H1 (cell line): ENCODE results near the gene PPP3R2. TPM values are rescaled to one million over a fixed set of nuclear protein-coding genes. Genes with fewer than 3 reads are reported as not detected.

Experiments
- CTCF ChIA-PET: fragments of 300-600 bp; sonication (Branson Sonifier 250); formaldehyde crosslinking; loops from one replicate; lab custom pipeline; 2021; ENCODE audit not compliant: partially characterized antibody; lab: Charles Lee
- POLR2A ChIA-PET: fragments of 300-600 bp; sonication (Branson Sonifier 250); formaldehyde crosslinking; loops from one replicate; lab custom pipeline; 2021; ENCODE audit warnings: inconsistent platforms; ENCODE audit not compliant: partially characterized antibody; lab: Charles Lee
- DNase-seq, 2 experiments: peaks; one replicate each; pipeline versions ENCODE4 v3.0.0 to v3.0.0-alpha.2; 2010 to 2022; ENCODE audit warnings: low spot score in 2 of 2, low read depth in 1 of 2, mixed read lengths in 1 of 2
- FAIRE-seq: peaks from 2 replicates; lab custom pipeline; 2011; peaks lifted over from hg19 to GRCh38; lab: Jason Lieb, UNC
- H2AFZ ChIP-seq: 2 replicates; pipeline ENCODE4 v1.8.1; 2012; ENCODE audit warnings: low read length, inconsistent platforms
- H2AK5ac ChIP-seq: 2 replicates; pipeline ENCODE4 v1.6.1; 2013; ENCODE audit warnings: low read depth, low read length
- H2BK120ac ChIP-seq: replicated peaks from 2 replicates; pipeline ENCODE3; 2013; ENCODE audit warnings: low read depth, low read length, inconsistent platforms
- H2BK12ac ChIP-seq: 2 replicates; pipeline ENCODE4 v1.6.1; 2013; ENCODE audit warnings: low read depth, low read length
- H2BK15ac ChIP-seq: 2 replicates; pipeline ENCODE4 v1.6.1; 2013; ENCODE audit warnings: low read length
- H2BK20ac ChIP-seq: 2 replicates; pipeline ENCODE4 v1.6.1; 2013; ENCODE audit warnings: low read length
- H2BK5ac ChIP-seq: 2 replicates; pipeline ENCODE4 v1.6.1; 2013; ENCODE audit warnings: low read depth, low read length
- H3K14ac ChIP-seq: 2 replicates; pipeline ENCODE4 v1.6.1; 2013; ENCODE audit warnings: inconsistent platforms; ENCODE audit not compliant: insufficient read length
- H3K18ac ChIP-seq: 2 replicates; pipeline ENCODE4 v1.6.1; 2013; ENCODE audit warnings: low read length; ENCODE audit errors: extremely low read depth
- H3K23ac ChIP-seq: 2 replicates; pipeline ENCODE4 v1.6.1; 2013; ENCODE audit warnings: inconsistent platforms; ENCODE audit not compliant: insufficient read length
- H3K23me2 ChIP-seq: 2 replicates; pipeline ENCODE4 v1.6.1; 2013; ENCODE audit warnings: low read depth, low read length
- H3K27ac ChIP-seq: 2 replicates; pipeline ENCODE4 v1.6.1; 2011; ENCODE audit warnings: low read depth, low read length, inconsistent platforms
- H3K27me3 ChIP-seq, 4 experiments: replicated peaks in 1 of 4; 1 replicate in 1 of 4; 2 replicates in 3 of 4; pipeline versions ENCODE4 v1.6.1 to v1.8.1; 2011 to 2013; ENCODE audit warnings: low read length in 3 of 4, mild to moderate bottlenecking in 3 of 4, inconsistent platforms in 2 of 4, mixed read lengths in 2 of 4, moderate library complexity in 1 of 4; ENCODE audit not compliant: control insufficient read depth in 3 of 4, insufficient read depth in 3 of 4; ENCODE audit errors: extremely low read depth in 1 of 4
- H3K36me3 ChIP-seq, 4 experiments: 2 replicates each; pipeline versions ENCODE4 v1.6.1 to v1.8.1; 2011 to 2013; ENCODE audit warnings: mild to moderate bottlenecking in 4 of 4, low read length in 3 of 4, moderate library complexity in 2 of 4, control low read depth in 1 of 4, inconsistent platforms in 1 of 4; ENCODE audit not compliant: insufficient read depth in 4 of 4, control insufficient read depth in 2 of 4
- H3K4ac ChIP-seq: replicated peaks from 2 replicates; pipeline ENCODE3; 2013; ENCODE audit warnings: low read length, low read depth, mixed read lengths, inconsistent platforms; ENCODE audit not compliant: insufficient read length
- H3K4me1 ChIP-seq, 4 experiments: replicated peaks in 1 of 4; 1 replicate in 1 of 4; 2 replicates in 3 of 4; pipeline versions ENCODE4 v1.6.1 to v1.8.1; 2011 to 2013; ENCODE audit warnings: low read length in 3 of 4, inconsistent platforms in 2 of 4, mixed read lengths in 1 of 4; ENCODE audit not compliant: insufficient read depth in 4 of 4, control insufficient read depth in 3 of 4
- H3K4me2 ChIP-seq, 2 experiments: 2 replicates each; pipeline versions ENCODE4 v1.6.1 to v1.8.1; 2011 to 2013; ENCODE audit warnings: low read depth in 2 of 2, low read length in 2 of 2, control low read depth in 1 of 2, inconsistent platforms in 1 of 2, mild to moderate bottlenecking in 1 of 2; ENCODE audit not compliant: insufficient read depth in 1 of 2
- H3K4me3 ChIP-seq, 4 experiments: fragments of 200-600, 300-600 bp in 1 of 4; sonication (generic), shearing (Covaris generic), sonication (Bioruptor Twin) in 1 of 4; 2 replicates each; pipeline versions ENCODE4 v1.5.1 to v1.8.1; 2011 to 2016; ENCODE audit warnings: low read length in 4 of 4, low read depth in 3 of 4, control low read depth in 2 of 4, inconsistent platforms in 2 of 4, mild to moderate bottlenecking in 2 of 4, mixed read lengths in 1 of 4, moderate library complexity in 1 of 4; ENCODE audit not compliant: insufficient read depth in 2 of 4; ENCODE audit errors: extremely low read depth in 1 of 4
- H3K56ac ChIP-seq: replicated peaks from 2 replicates; pipeline ENCODE3; 2013; ENCODE audit warnings: low read depth, mild to moderate bottlenecking, mixed read lengths, low read length, inconsistent platforms; ENCODE audit not compliant: insufficient read length
- H3K79me1 ChIP-seq: 2 replicates; pipeline ENCODE4 v1.6.1; 2013; ENCODE audit warnings: low read depth, low read length, control low read depth
- H3K79me2 ChIP-seq, 2 experiments: 2 replicates each; pipeline versions ENCODE4 v1.6.1 to v1.8.1; 2012 to 2013; ENCODE audit warnings: low read length in 2 of 2, mild to moderate bottlenecking in 2 of 2, inconsistent platforms in 1 of 2; ENCODE audit not compliant: insufficient read depth in 2 of 2, control insufficient read depth in 1 of 2
- H3K9ac ChIP-seq, 4 experiments: replicated peaks in 1 of 4; 1 replicate in 1 of 4; 2 replicates in 3 of 4; pipeline versions ENCODE4 v1.6.1 to v1.8.1; 2011 to 2013; ENCODE audit warnings: low read depth in 3 of 4, low read length in 3 of 4, control low read depth in 2 of 4, mild to moderate bottlenecking in 2 of 4, moderate library complexity in 2 of 4, inconsistent platforms in 1 of 4; ENCODE audit errors: extremely low read depth in 1 of 4
- H3K9me3 ChIP-seq, 2 experiments: 2 replicates each; pipeline versions ENCODE4 v1.6.1 to v1.8.1; 2012 to 2013; ENCODE audit warnings: mild to moderate bottlenecking in 2 of 2, moderate library complexity in 2 of 2, control low read depth in 1 of 2, inconsistent platforms in 1 of 2, low read depth in 1 of 2, low read length in 1 of 2, mixed read lengths in 1 of 2; ENCODE audit not compliant: insufficient read depth in 2 of 2
- H4K20me1 ChIP-seq, 2 experiments: replicated peaks in 1 of 2; 2 replicates each; pipeline versions ENCODE3 to v1.8.1; 2011 to 2013; ENCODE audit warnings: inconsistent platforms in 2 of 2, low read length in 2 of 2, mild to moderate bottlenecking in 1 of 2; ENCODE audit not compliant: insufficient read depth in 2 of 2, control insufficient read depth in 1 of 2
- H4K5ac ChIP-seq: 2 replicates; pipeline ENCODE4 v1.6.1; 2013; ENCODE audit warnings: low read length, low read depth, mixed read lengths, inconsistent platforms; ENCODE audit not compliant: insufficient read length
- H4K8ac ChIP-seq: 2 replicates; pipeline ENCODE4 v1.8.0; 2013; ENCODE audit warnings: mild to moderate bottlenecking, moderate library complexity, low read length, inconsistent platforms; ENCODE audit not compliant: insufficient read depth; ENCODE audit errors: extremely low read depth
- H4K91ac ChIP-seq: replicated peaks from 2 replicates; pipeline ENCODE3; 2013; ENCODE audit warnings: low read length, mixed read lengths, inconsistent platforms; ENCODE audit not compliant: insufficient read length
- EGR1 ChIP-seq: IDR thresholded peaks from 2 replicates; pipeline ENCODE4 v1.6.1; 2011; ENCODE audit warnings: low read depth, low read length, borderline replicate concordance
- FOSL1 ChIP-seq: IDR thresholded peaks from 2 replicates; pipeline ENCODE4 v1.6.1; 2011; ENCODE audit warnings: mild to moderate bottlenecking, low read depth, low read length, moderate library complexity; ENCODE audit not compliant: insufficient read depth
- GABPA ChIP-seq: IDR thresholded peaks from 2 replicates; pipeline ENCODE4 v1.6.1; 2011; ENCODE audit warnings: mild to moderate bottlenecking, low read length, moderate library complexity, borderline replicate concordance; ENCODE audit not compliant: insufficient read depth
- SP2 ChIP-seq: IDR thresholded peaks from 2 replicates; pipeline ENCODE4 v1.6.1; 2012; ENCODE audit warnings: mild to moderate bottlenecking, low read length, inconsistent platforms
- WGBS, 2 experiments: shearing (Covaris generic) in 1 of 2; methylation state at CpG; one replicate each; pipeline versions ENCODE4 v1.1.6 to v1.1.7; 2013 to 2015; ENCODE audit warnings: low lambda C conversion rate in 2 of 2, mixed read lengths in 2 of 2, inconsistent platforms in 1 of 2, low coverage in 1 of 2, missing lambda C conversion rate in 1 of 2; ENCODE audit not compliant: insufficient replicate concordance in 2 of 2, insufficient coverage in 1 of 2, insufficient read length in 1 of 2; ENCODE audit errors: extremely low coverage in 1 of 2, missing lambda C conversion rate in 1 of 2; 5-methylcytosine and 5-hydroxymethylcytosine counted together
- polyA plus RNA-seq, 7 experiments: library from polyadenylated mRNA; depleted of rRNA in 3 of 7; stranded (reverse) in 5 of 7; unstranded in 2 of 7; fragments of >200 nt in 5 of 7; fragments of 200-250 nt in 2 of 7; gene quantifications; 1 replicate in 5 of 7; 2 replicates in 1 of 7; 4 replicates in 1 of 7; pipeline versions ENCODE4 v1.2.1 to v1.2.3, GENCODE V29; 2011 to 2013; ENCODE audit warnings: missing spikeins in 2 of 7, mixed read lengths in 2 of 7
- total RNA-seq: library from RNA; stranded (reverse); fragmentation: NEBNext Ultra II Directional; extraction: Animal tissue kit (Norgen Biotek cat#: 25700); gene quantifications from 2 replicates; pipeline ENCODE4 v1.2.1, GENCODE V29; 2021

The PPP3R2 gene
- total and polyA plus RNA-seq, 2 of the 8 experiments (the other 6 are each of a cell fraction or from before 2014, with no cell fraction given): not detected

DNA sequence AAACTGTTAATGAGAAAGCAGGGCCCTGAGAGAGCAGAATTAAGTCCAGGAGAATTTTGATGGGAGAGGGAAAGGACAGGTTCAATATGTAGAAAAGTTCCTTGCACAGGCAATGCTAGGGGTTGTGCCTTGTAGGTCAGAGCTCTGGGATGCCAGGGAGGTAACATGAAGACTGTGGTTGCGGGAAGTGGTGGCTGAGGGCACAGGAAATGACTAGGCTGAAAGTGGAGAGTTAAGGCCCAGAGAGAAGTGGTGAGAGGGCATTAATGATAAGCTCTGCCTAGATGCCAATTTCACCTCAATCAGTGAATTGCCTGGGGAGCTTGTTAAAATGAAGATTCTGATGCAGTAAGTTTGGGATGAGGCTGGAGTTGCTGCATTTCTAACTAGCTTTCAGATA lies 31.5 kb upstream of the PPP3R2 start:
- Histone ChIP-seq H2BK15ac (no peak overlapping the region), H3K4me3 (no peak overlapping the region), H3K4ac (no peak overlapping the region), H3K27ac (no peak overlapping the region), H3K36me3 (no peaks in the 10 kb centered on the region), H3K9me3 (no peaks in the 10 kb centered on the region), H3K14ac (no peak overlapping the region), H2BK12ac (no peak overlapping the region), H3K79me1 (no peaks in the 10 kb centered on the region), H3K23ac (no peak overlapping the region), H2BK5ac (no peak overlapping the region), H4K8ac (no peak overlapping the region), H3K23me2 (no peaks in the 10 kb centered on the region), H3K79me2 (no peaks in the 10 kb centered on the region), H2AK5ac (no peak overlapping the region), H3K9ac (no peak overlapping the region), H4K20me1 (no peaks in the 10 kb centered on the region), H3K18ac (no peak overlapping the region), H3K27me3 (no peaks in the 10 kb centered on the region), H2AFZ (no peak overlapping the region), H3K4me2 (no peak overlapping the region), H2BK20ac (no peak overlapping the region), H2BK120ac (no peak overlapping the region), H4K5ac (no peak overlapping the region), H3K4me1 (no peaks in the 10 kb centered on the region), H3K56ac (no peak overlapping the region), H4K91ac (no peak overlapping the region)
- ChIA-PET CTCF (interaction anchor here (1.1 kb wide), 1 partner anchor 25 kb away, joined by 3 read pairs; no protein-coding TSS in a partner anchor), POLR2A (no interaction called here)
- FAIRE-seq: no peak
- WGBS, 2 experiments: 90% methylated on average over 1 of the region's 1 CpG; no CpG with 5 or more reads in 1 of the 2 experiments
- no peak for DNase-seq
- TF ChIP-seq FOSL1 (no peak), EGR1 (no peak), GABPA (no peak), SP2 (no peak)
